Testis (tissue), 3 donors: Measurements from ENCODE around the gene SH3TC1. TPM values are rescaled to one million over a fixed set of nuclear protein-coding genes. Genes with fewer than 3 reads are reported as not detected.

ENCODE experiments used
- DNase-seq: peaks from one replicate; pipeline ENCODE4 v3.0.0-alpha.2; 2019
- H3K27ac ChIP-seq, 2 donors: fragments of 200-600 bp; sonication (generic); one replicate each; pipeline ENCODE4 v1.5.1; 2019
- H3K27me3 ChIP-seq: fragments of 200-600 bp; sonication (generic); one replicate; pipeline ENCODE4 v1.5.1; 2019
- H3K36me3 ChIP-seq: fragments of 200-600 bp; sonication (generic); one replicate; pipeline ENCODE4 v1.5.1; 2017; ENCODE audit warnings: low read depth; ENCODE audit errors: missing control alignments
- H3K4me1 ChIP-seq: fragments of 200-600 bp; sonication (generic); one replicate; pipeline ENCODE4 v1.5.1; 2019
- H3K4me3 ChIP-seq, 2 donors: fragments of 200-600 bp; sonication (generic); one replicate each; pipeline ENCODE4 v1.5.1; 2017 to 2019
- H3K9me3 ChIP-seq: fragments of 200-600 bp; sonication (generic); one replicate; pipeline ENCODE4 v1.5.1; 2017
- POLR2A ChIP-seq: fragments of 450-650 bp; IDR thresholded peaks from one replicate; pipeline ENCODE4 v1.6.1; 2017; ENCODE audit warnings: antibody characterized with exemption, mild to moderate bottlenecking, moderate library complexity
- WGBS, 2 donors: methylation state at CpG; one replicate each; pipeline ENCODE4 v1.1.5; 2018; 5-methylcytosine and 5-hydroxymethylcytosine counted together
- intact Hi-C: fragments of 100-400 bp; cut with DNase I; formaldehyde crosslinking; loops from one replicate; pipeline ENCODE4 v1.15.1; 2023; ENCODE audit warnings: low total_unique reads
- polyA plus RNA-seq: library from polyadenylated mRNA; stranded (reverse); fragments of 350-450 nt; fragmentation: Illumina TruSeq; extraction: RNeasy Lipid Tissue Mini Kit (QIAGEN cat#74804); gene quantifications from one replicate; pipeline ENCODE4 v1.2.3, GENCODE V29; 2014; ENCODE audit warnings: low read depth, low replicate concordance; ENCODE audit not compliant: insufficient read depth
- total RNA-seq, 2 donors: library from RNA; depleted of rRNA; stranded (reverse); fragments of >200 nt; gene quantifications; one replicate each; pipeline ENCODE4 v1.2.3, GENCODE V29; 2016
- TF ChIP-seq, protein P1 (sequence below), 3 experiments: fragments of 450-650 bp in 2 of 3; fragments of 200-600 bp in 1 of 3; sonication (generic) in 1 of 3; IDR thresholded peaks; one replicate each; pipeline ENCODE4 v1.5.1; 2016 to 2019; ENCODE audit warnings: antibody characterized with exemption in 3 of 3, mild to moderate bottlenecking in 2 of 3, moderate library complexity in 1 of 3

SH3TC1 gene
- total and polyA plus RNA-seq, 3 donors from 2014 or later: 3.2 to 12.6 (median 4.0) TPM

DNA sequence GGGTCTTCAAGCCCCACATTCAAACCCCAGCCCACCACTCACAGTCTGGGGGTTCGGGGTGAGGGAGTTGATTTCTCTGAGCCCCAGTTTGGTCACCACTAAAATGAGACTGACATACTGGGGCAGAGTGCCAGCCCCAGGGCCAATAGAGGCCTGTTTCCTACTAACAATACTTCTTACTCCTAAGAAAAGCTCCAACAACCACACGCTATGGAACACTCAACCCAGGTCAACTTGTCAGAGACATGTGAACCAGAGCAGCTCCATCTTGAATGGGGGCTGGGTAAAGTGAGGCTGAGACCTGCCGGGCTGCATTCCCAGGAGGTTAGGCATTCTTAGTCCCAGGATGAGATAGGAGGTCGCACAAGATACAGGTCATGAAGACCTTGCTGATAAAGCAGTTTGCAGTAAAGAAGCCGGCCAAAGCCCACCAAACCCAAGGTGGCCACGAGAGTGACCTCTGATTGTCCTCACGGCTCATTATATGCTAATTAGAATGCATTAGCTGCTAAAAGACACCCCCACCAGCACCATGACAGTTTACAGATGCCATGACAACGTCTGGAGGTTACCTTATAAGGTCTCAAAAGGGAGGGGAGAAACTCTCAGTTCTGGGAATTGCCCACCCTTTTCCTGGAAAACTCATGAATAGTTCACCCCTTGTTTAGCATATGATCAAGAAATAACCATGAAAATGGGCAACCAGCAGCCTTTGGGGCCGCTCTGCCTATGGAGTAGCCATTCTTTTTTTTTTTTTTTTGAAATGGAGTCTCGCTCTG is 43.9 kb downstream of the SH3TC1 start:
- 87 to 88% methylated on average over 9 to 10 of the region's 10 CpGs for WGBS, 2 donors
- no peak overlapping the region for H3K27ac ChIP-seq
- H3K4me1 ChIP-seq: peaks cover 7% of the 10 kb centered on the region
- intact Hi-C loops: loop anchor here (5.0 kb wide), 1 partner anchor 164 kb away; no protein-coding TSS in a partner anchor
- H3K4me3 ChIP-seq: no peak overlapping the region
- TF ChIP-seq, protein P1, sequence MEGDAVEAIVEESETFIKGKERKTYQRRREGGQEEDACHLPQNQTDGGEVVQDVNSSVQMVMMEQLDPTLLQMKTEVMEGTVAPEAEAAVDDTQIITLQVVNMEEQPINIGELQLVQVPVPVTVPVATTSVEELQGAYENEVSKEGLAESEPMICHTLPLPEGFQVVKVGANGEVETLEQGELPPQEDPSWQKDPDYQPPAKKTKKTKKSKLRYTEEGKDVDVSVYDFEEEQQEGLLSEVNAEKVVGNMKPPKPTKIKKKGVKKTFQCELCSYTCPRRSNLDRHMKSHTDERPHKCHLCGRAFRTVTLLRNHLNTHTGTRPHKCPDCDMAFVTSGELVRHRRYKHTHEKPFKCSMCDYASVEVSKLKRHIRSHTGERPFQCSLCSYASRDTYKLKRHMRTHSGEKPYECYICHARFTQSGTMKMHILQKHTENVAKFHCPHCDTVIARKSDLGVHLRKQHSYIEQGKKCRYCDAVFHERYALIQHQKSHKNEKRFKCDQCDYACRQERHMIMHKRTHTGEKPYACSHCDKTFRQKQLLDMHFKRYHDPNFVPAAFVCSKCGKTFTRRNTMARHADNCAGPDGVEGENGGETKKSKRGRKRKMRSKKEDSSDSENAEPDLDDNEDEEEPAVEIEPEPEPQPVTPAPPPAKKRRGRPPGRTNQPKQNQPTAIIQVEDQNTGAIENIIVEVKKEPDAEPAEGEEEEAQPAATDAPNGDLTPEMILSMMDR (IDR thresholded peaks at IDR 0.05): no peak
- no peak for TF ChIP-seq POLR2A
- no peaks in the 10 kb centered on the region for H3K27me3 ChIP-seq
- DNase-seq: no peak
- H3K36me3 ChIP-seq: no peaks in the 10 kb centered on the region
- H3K9me3 ChIP-seq: no peaks in the 10 kb centered on the region

DNA sequence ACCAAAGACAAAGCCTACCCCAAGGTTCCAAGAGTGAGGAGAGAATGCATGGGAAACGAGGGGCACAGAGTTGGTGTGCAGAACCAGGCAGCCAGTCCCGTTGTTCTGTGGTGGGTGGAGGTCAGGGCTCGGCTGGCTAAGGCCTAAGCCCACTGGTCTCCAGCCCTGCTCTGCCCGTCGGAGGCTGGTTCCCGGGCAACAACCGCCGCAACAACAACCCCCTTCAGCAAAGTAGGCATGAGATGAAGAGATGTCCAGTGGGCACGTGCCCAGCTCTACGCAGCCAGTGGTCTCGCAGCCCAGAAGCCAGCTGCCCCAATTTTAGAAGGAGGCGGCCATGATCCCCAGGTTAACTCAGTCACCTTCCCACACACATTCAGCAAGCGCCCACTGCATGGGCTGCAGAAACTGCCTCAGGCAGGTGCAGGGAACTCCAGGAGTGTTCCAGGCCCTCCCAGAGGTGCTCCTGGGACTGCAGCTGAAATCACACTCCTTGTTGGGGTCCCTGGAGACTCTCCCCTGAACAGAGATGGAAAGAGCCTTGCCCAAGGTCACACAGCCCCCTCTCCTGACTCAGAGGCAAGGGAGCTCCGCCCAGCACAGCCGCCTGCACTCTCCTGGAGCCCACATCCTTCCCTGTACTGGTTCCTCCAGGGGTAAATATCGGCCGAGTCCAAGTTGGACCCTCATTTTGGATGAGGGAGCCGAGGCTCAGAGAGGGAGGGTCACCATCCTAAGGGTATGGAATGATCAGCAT is 45.1 kb downstream of the SH3TC1 start:
- intact Hi-C loops: loop anchor here (5.0 kb wide), 1 partner anchor 163 kb away; no protein-coding TSS in a partner anchor
- DNase-seq: no peak
- Histone ChIP-seq H3K36me3 (no peaks in the 10 kb centered on the region), H3K4me3 (no peak overlapping the region), H3K27ac (no peak overlapping the region), H3K9me3 (no peaks in the 10 kb centered on the region), H3K4me1 (peaks cover 7% of the 10 kb centered on the region), H3K27me3 (no peaks in the 10 kb centered on the region)
- TF ChIP-seq POLR2A: no peak
- TF ChIP-seq, protein P1 (IDR thresholded peaks at IDR 0.05): no peak
- WGBS, 2 donors: 92 to 95% methylated on average over 15 to 18 of the region's 18 CpGs

DNA sequence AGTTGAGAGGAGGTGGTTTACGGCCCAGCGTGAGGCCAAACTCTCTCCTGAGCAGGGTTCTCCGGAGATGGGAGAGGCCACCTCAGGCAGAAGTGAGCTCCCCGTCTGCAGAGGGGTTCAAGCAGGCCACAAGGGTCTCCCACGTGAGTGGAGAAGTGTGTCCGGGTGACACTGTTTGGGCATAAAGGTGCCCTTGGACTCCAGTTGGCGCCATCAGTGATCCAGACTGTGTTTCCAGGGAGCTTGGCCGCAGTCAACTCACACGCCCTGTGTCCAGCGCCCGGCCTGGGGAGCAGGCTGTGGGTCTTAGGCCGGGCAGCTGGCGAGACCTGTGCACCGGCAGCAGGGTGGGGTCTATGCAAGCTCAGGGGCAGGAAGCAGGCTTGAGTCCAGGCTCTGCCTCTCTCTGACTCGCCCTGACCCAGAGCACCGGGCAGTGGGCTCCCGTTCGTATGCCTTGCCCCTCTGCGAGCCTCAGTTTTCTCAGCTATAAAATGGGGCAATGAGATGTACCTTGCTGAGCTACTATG is 45.9 kb downstream of the SH3TC1 start:
- Histone ChIP-seq H3K4me1 (peaks cover 7% of the 10 kb centered on the region), H3K36me3 (no peaks in the 10 kb centered on the region), H3K9me3 (no peaks in the 10 kb centered on the region), H3K27ac (no peak overlapping the region), H3K27me3 (no peaks in the 10 kb centered on the region), H3K4me3 (no peak overlapping the region)
- DNase-seq: no peak
- intact Hi-C loops: loop anchor here (5.0 kb wide), 1 partner anchor 162 kb away; no protein-coding TSS in a partner anchor
- TF ChIP-seq POLR2A: no peak
- TF ChIP-seq, protein P1 (IDR thresholded peaks at IDR 0.05): no peak
- WGBS, 2 donors: 90 to 91% methylated on average over 13 to 19 of the region's 19 CpGs

DNA sequence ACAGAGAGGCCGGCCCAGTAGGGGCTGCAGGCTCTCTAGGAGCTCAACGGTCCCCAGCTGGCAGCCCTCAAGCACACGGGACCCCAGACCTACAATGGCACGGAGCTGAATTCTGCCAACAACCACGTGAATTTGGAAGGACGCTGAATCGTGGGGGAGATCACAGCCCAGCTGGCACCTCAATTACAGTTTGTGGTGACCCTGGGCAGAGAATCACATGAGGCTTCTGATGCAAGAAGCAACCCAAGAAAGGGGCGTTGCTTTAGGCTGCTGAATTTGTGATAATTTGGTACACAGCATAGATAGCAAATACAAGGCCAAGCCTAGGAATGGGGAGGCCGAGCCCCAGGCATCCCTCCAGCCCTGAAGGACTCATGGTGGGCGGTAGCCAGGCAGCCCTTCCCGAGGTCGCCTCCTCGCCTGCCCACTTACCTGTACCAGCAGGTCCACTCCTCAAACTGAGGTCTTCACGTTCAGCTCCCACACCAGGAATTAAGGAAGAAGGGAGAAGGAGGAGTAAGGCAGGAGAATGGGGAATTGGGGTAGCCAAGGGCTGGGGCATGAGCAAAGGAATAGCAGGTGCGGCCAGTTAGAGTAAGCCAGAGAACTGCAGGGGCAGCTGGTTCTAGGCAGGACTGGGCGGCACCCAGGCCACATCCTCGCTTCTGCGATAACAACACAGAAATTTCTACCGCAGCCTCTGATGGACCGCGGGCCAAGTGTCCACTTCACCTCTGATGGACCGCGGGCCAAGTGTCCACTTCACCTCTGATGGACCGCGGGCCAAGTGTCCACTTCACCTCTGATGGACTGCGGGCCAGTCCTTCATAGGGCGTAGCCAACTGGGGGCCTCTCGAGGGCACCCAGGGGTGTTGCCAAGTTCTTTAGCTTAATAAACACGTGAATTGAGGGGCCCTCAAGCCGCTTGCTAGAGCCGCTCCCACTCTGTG is 47.1 kb downstream of the SH3TC1 start:
- WGBS, 2 donors: 87 to 93% methylated on average over 29 to 31 of the region's 31 CpGs
- H3K27ac ChIP-seq: no peak overlapping the region
- intact Hi-C loops: no loop called here
- TF ChIP-seq POLR2A: no peak
- TF ChIP-seq, protein P1 (IDR thresholded peaks at IDR 0.05): no peak
- no peaks in the 10 kb centered on the region for H3K9me3 ChIP-seq
- no peaks in the 10 kb centered on the region for H3K36me3 ChIP-seq
- H3K4me3 ChIP-seq: no peak overlapping the region
- H3K4me1 ChIP-seq: peaks cover 7% of the 10 kb centered on the region
- H3K27me3 ChIP-seq: no peaks in the 10 kb centered on the region
- DNase-seq: no peak
